ENCODE measurements around the gene L3MBTL3.

- no peak for TF ChIP-seq POLR2AphosphoS5 (IDR thresholded peaks at IDR 0.05)
- TF ChIP-seq MXI1 (conservative IDR thresholded peaks at IDR 0.05; ENCODE audit: poor library complexity, severe bottlenecking) = no peak
- TF ChIP-seq REST (IDR thresholded peaks at IDR 0.05; ENCODE audit: borderline replicate concordance) = no peak
- no peak for TF ChIP-seq CTCF (IDR thresholded peaks at IDR 0.05; ENCODE audit: poor library complexity, severe bottlenecking)
- no peak for TF ChIP-seq EZH2 (IDR thresholded peaks at IDR 0.05; ENCODE audit: borderline replicate concordance, insufficient read depth, low read length, poor library complexity, severe bottlenecking)
- no peak for TF ChIP-seq RAD21 (conservative IDR thresholded peaks at IDR 0.05)
These were observed 45.4 kb downstream of the L3MBTL3 start for GRCh38 chr6:130063806-130064205.

All from neural cell (in vitro differentiated cells).